Ramos (cell line): Measurements from ENCODE around the gene PGM3.

Experiments used
- in situ Hi-C: fragments of 300-500 bp; cut with MboI; formaldehyde crosslinking; loops from one replicate; pipeline ENCODE4 v1.14.3; 2022; ENCODE audit warnings: low sequenced_read_pairs; ENCODE audit not compliant: unreplicated experiment

The PGM3 gene, protein sequence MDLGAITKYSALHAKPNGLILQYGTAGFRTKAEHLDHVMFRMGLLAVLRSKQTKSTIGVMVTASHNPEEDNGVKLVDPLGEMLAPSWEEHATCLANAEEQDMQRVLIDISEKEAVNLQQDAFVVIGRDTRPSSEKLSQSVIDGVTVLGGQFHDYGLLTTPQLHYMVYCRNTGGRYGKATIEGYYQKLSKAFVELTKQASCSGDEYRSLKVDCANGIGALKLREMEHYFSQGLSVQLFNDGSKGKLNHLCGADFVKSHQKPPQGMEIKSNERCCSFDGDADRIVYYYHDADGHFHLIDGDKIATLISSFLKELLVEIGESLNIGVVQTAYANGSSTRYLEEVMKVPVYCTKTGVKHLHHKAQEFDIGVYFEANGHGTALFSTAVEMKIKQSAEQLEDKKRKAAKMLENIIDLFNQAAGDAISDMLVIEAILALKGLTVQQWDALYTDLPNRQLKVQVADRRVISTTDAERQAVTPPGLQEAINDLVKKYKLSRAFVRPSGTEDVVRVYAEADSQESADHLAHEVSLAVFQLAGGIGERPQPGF

DNA sequence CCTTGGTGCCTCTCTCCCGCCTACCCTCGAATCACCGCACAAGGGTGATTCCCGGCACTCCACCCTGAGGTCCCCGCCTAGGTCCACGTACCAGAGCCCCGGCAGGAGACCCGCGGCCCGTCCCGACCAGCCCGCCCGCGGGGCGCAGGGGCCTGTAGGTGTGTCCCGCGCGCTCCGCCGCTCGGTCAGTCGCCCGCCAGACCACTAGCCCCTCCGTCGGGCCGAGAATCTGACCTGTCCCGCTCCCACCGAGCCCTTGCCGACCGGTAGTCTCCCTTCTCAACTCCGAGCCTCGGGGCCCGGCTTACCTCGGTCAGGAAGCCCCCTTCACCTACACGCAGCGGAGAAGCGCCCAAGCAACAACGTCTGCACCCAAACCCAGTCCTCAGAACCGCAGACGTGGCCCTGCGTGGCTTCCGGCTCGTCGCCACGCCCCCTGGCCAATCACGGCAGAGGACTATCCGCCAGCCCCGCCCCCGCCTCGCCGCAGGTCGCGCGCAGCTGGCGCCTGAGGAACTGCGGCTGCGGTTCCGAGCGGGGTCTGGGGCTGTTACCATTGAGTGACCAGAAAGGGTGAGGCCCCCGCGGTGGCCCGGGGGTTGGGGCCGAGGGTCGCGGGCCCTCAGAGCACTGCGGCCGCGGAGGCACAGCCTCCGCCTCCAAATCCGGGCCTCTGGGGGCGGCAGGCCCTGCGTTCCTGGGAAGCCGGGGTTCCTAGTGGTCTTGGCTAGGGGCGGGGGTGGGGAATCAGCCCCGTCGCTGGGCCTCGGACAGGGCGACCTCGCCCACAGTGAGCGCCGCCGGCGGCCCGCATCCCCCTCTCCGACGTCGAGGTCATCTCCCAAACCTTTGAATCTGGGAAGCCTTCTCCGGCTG lies at the start of gene PGM3, which contains the start of gene RWDD2A:
PGM3 (minus strand) TSS at position 395 of the 876 bp plus-strand sequence. CDS start 2,253 bp downstream, outside the sequence.
RWDD2A (plus strand) TSS at position 487 of the 876 bp plus-strand sequence. CDS start 1,095 bp downstream, outside the sequence.
- in situ Hi-C loops, result loop anchor here (10.0 kb wide), 1 partner anchor 128 kb away; the partner anchor contains the start of genes DOP1A and UBE3D

DNA sequence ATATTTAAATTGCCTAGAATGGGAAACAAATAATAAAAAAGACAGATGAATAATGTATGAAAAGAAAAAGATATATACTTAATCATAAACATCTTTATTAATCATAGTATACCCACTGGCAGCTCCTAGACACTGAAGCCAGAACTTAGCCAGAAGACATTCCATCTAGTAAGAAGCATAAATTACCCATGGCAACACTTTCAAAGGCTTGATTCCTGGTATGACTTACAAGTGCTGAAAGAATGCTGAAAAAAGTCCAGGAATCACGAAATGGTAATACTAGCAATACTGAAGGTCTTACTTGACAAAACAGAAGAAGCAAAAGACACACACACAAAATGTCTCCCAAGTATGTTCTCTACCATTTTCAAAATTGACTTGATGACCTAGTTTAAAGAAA lies 38.1 kb upstream of the PGM3 start:
- in situ Hi-C loops, result no loop called here

DNA sequence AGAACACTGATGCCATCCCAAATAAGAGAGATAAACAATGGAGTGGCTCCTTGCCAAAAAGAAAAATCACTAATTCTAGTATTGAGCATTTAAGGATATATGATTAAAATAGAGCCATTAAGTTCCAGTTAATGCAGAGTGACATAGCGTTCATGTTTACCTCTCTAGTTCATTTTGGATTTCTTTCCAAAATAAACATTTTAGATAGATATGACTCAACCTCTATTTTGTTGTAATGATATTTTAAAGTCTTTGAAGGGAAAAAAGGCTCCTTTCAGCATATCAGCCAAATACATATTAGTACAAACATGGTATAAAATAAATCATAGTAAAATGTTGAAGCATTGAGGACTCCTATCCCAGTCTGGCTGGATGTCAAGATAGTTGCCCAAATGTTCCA lies 33.5 kb upstream of the PGM3 start:
- in situ Hi-C loops, result loop anchor here (10.0 kb wide), 1 partner anchor 298 kb away; no protein-coding TSS in a partner anchor

DNA sequence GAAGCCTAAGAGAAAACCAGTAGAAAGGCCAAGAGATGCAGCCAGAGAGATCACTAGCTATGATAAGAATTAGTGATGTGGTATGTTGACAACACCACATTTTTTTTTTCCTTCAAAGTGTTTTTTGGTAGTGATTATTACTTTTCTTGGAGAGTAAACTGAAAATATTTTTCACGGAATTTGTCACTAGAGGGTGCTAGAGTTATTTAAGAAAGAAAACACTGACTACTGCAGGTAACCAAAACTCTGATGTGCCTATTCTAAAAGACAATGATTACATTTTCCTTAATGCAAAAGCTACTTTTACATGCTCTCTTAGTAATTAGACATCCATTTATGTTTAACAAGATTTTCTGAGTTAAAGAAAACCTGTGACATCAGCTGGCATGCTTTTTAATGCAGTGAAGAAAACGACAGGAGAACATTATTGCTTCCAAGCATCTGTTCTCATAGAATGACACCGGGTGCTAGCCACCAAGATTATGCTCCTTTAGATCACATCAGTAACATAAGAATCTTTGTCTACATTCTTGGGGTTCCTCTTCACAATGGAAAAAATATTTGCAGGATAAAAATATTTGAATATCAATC lies 28.9 kb upstream of the PGM3 start:
- in situ Hi-C loops, result loop anchor here (10.0 to 25.0 kb wide), 2 partner anchors 303 to 960 kb away; no protein-coding TSS in a partner anchor

DNA sequence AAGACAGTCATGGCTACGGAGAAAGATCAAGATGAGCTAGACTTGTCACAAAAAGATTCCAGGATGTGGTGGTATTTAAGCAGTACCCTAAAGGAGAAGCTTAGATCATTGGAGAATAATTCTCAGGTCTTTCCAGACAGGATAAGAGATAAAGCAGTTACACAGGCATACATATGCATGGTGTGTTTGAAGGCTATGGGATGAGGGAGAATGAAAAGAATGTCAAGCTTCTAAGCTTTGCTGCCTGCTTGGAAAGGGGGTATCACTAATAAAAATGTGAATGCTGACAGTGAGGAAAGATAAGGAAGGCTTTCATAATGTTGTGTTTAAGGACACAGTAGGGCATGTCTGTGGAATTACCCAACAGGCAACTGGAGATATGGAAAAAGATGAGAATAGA lies 28.2 kb upstream of the PGM3 start:
- in situ Hi-C loops, result loop anchor here (10.0 to 25.0 kb wide), 2 partner anchors 304 to 959 kb away; no protein-coding TSS in a partner anchor

DNA sequence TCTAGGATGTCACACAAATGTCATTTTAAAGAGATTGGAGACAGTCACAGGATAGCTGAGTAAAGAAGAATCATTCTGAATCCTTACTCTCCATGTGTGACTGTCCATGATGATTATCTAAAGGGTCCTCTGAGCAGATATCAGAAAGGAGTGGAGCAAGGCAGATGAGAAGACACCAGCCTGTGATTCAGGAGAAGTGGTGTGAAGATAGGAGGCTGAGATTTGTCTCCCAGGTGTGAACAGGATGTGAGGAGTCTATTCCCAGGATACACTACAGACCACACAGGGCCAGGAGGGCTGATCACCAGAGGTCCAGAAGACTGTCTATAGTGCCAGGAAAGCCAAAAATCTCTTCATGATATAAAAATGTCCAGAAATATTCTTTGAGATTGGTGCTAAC lies 27.1 kb upstream of the PGM3 start:
- in situ Hi-C loops, result loop anchor here (10.0 to 25.0 kb wide), 2 partner anchors 305 to 958 kb away; no protein-coding TSS in a partner anchor

DNA sequence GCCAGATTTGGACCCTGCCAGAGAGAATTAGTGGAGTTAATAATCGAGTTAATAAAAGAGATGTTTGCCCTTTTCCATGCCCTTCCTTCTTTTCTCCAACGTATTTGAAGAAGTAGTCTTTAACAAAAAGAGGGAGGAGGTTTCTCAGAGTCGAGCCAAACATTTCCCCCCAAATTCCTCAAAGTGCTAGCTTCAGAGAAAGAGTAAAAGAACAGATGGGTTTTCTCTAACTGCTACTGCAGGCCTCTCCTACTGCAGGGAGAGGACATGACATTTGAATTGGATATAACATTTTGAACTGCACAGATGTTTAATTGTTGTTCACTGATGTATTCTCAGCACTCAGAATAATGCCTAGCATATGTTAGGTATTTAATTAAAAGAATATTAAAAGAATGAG lies 25.6 kb upstream of the PGM3 start:
- in situ Hi-C loops, result loop anchor here (25.0 kb wide), 1 partner anchor 956 kb away; no protein-coding TSS in a partner anchor

DNA sequence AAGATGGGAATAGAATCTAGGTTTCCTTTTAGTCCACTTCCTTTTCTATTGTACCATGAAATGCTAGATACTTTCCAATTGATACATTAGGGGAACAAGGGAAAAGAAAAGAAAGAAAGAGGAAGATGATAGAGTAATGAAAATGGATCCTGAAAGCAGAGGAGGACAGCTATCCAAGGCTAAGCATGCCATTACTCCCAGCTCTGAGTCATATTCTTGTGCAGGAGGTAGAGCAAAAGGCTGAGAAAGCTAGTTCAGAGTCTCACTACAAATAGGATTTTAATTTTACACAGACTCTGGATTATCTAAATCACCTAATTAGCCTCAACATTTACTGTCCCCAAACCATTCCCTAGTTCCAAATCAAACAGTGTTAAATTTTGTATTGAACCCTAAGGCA lies 23.7 kb upstream of the PGM3 start:
- in situ Hi-C loops, result loop anchor here (25.0 kb wide), 1 partner anchor 955 kb away; no protein-coding TSS in a partner anchor

DNA sequence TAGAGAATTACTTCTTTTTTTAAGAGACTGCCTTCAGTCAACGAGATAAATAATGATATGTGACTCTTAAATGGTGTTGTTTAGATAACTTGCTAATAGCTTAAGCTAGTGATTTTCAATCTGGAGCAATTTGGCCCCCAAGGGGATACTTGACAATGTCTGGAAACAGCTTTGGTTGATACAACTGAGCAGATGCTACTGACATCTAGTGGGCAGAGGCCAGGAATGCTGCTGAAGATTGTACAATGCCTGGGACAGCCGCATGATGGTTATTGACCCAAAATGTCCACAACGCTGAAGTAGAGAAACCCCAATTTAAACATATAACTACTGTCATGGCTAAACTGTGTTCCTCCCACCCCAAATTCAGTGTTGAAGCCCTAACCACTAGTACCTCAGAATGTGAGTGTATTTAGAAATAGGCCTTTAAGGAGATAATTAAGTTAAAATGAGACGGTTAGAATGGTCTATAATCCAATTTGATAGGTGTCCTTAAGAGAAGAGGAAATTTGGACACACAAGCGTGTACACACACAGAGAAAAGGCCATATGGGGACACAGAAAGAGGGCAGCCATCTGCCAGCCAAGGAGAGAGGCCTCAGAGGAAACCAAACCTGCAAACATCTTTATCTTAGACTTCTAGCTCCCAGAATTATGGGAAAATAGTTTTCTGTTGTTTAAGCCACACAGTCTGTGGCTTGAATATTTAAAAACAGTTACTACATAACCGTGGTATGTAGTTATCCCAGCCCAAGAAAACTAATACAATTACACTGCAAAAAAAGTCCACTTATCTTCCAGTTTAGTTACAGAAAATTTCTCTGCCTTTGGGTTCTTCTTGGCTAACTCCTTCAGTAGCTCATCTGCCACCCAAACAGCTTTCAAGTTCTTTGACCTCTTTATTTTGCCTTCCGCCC lies 22.3 kb upstream of the PGM3 start:
- in situ Hi-C loops, result loop anchor here (25.0 kb wide), 1 partner anchor 953 kb away; no protein-coding TSS in a partner anchor

DNA sequence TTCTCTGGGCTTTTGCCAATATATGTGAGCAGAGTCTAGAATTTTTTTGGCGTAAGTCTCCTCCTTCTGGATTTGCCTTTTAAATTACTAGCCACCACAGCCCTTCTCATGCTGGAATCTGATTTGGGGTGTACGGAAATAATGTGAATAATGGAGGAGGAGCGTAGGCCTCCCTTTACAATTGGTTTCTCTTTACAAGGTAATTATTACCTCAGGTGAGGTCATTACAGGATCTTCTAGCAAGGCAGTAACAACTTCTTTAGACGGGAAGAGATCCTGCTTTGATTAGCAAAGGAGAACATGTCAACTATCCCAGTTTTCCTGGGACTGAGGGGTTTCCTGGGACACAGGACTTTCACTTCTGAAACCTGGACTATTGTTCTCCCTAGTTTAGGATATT lies 9.0 kb upstream of the PGM3 start:
- in situ Hi-C loops, result loop anchor here (25.0 kb wide), 1 partner anchor 940 kb away; no protein-coding TSS in a partner anchor

DNA sequence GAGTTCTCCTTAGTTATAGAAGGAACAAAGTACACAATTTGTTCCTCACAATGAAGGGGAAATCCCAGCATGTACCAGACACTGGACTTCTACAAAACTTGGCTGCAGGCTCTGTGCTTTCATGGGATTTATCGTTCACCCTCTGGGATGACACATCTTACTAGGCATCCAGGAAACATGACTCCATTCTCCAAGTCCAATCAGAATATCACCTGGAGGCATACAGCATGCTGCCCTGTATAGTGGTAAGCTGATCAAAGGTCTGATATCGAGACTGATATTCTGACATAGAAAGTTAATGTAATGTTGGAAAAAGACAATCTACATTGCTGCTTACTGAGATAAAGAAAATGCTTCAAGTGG lies 6.8 kb upstream of the PGM3 start:
- in situ Hi-C loops, result loop anchor here (10.0 to 25.0 kb wide), 2 partner anchors 135 to 938 kb away; partner anchors contain the start of genes DOP1A and UBE3D

DNA sequence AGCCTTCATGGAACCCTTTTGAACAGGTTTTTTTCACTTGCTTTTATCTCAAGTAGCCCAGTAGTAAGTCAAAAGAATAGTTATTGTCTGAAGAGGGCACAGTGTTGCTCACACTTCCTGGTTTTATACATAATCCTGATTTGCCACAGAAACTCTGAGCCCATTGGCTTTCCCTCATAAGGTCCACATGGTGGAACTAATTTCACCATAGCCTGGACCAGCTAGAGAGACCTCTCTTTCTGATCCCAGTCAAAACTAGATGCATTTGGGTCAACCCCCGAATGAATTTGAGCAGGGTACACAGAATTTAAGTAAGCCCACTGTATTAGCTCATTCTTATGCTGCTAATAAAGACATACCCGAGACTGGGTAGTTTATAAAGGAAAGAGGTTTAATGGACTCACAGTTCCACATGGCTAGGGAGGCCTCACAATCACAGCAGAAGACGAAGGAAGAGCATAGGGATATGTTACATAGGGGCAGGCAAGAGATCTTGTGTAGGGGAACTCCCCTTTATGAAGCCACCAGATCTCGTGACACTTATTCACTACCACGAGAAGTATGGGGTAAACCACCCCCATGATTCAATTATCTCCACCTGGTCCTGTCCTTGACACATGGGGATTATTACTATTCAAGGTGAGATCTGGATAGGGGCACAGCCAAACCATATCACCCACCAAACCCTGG lies 6.3 kb upstream of the PGM3 start:
- in situ Hi-C loops, result loop anchor here (10.0 kb wide), 1 partner anchor 135 kb away; the partner anchor contains the start of genes DOP1A and UBE3D

DNA sequence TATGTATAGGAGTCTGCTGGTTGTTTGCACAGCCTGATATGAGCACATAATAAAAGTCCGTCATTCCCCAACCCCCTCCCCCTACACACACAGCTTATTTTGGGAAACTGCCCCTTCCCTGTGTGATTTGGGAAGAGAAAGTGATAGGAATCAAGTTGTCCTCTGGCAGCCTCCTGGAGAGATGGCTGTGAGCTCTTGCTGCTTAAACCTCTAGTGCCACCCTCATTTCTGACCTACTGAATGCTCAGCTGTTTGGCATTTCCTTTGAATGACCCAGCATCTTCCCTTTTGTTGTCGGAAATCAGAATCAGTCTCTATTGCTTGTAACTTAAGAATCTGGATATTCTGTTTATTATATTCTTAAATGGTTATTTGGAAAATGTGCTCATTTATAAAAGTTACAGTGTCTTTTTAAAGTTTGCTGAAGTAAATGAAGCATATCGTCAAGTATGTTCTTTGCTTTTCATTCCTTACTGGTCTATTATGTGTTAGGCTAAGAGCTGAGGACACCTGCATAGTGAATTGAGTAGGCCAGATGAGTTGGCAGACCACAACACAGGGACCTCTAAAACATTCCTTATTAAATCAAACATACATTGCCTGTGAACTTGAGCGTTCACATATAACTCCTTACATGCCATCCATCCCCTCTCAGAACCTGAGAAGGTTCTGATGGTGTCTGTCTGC lies 5.6 kb upstream of the PGM3 start:
- in situ Hi-C loops, result loop anchor here (10.0 kb wide), 1 partner anchor 134 kb away; the partner anchor contains the start of genes DOP1A and UBE3D

DNA sequence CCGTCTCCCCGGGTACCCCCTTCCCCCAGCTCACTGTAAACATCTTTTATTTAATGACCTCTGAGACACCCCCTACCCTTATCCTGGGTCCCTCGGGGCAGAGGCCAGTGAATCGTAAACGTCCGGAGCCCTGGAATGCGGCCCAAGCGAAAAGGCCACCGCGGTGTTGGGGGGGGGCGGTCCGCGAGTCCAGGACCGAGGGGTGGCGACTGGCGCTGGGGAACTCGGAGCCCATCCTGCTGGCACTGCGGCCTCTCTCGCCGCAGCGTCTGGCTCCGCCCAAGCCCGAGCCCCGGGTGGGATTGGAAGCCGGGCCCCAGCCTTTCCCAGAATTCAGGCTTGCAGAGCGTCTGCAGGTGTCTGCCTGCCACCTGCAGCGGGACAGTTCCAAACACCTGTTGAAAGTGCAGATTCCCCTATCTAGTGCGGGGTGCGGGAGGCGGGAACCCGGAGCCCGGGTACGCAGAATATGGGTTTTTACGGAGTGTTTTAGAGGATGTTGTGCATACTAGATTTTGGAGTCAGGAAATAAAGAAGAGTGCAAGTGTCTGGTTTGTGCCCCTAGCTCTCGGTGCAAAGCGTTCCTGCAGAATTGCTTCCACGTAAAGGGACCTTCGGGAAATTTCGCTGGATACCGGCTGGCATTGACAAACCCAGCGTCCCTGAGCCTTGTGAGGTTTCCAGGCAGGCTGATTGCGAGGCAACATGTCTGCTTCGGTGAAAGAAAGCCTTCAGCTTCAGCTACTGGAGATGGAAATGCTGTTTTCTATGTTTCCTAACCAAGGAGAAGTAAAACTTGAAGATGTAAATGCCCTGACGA lies 892 bp upstream of the PGM3 start:
- in situ Hi-C loops, result loop anchor here (10.0 kb wide), 1 partner anchor 129 kb away; the partner anchor contains the start of genes DOP1A and UBE3D

DNA sequence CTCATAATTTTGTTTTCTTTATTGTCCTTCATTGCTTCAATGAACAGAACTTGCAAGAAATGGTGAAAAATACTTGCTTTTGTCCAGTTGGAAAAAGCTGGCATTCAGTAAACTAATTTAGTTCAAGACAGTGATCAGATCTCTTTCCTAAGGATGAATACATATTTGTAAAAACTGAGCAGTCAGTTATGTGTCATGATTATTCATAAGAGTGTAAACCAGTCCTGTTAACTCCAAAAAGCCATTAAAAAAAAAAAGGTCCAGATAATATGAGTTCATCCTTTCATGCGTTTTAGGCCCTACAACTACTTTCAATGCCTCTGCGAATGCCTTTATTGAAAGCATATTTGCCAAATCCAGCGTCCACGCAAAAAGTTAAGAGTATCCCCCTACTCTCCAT lies 609 bp downstream of the PGM3 start:
- in situ Hi-C loops, result loop anchor here (10.0 kb wide), 1 partner anchor 128 kb away; the partner anchor contains the start of genes DOP1A and UBE3D

DNA sequence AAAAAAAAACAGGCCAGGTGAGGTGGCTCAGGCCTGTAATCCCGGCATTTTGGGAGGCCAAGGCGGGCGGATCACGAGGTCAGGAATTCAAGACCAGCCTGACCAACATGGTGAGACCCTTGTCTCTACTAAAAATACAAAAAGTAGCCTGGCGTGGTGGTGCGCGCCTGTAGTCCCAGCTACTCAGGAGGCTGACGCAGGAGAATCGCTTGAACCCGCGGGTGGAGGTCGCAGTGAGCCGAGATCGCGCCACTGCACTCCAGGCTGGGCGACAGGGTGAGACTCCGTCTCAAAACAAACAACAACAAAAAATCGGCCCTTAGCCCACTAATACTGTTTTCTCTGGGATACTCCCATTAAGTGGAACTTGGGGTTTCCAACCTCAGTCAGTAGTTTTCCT lies 1.1 kb downstream of the PGM3 start:
- in situ Hi-C loops, result loop anchor here (10.0 kb wide), 1 partner anchor 127 kb away; the partner anchor contains the start of genes DOP1A and UBE3D
